Vagina (tissue), 2 donors: Measurements from ENCODE around the gene AIG1.

Experiments
- CTCF ChIP-seq, 3 experiments: fragments of 450-650 bp in 2 of 3; fragments of 200-600 bp in 1 of 3; sonication (generic) in 1 of 3; IDR thresholded peaks; one replicate each; pipeline ENCODE4 v1.5.1; 2017 to 2019; ENCODE audit warnings: antibody characterized with exemption in 3 of 3, mild to moderate bottlenecking in 2 of 3, moderate library complexity in 2 of 3
- POLR2AphosphoS5 ChIP-seq, 2 donors: sonication (generic); formaldehyde crosslinking; IDR thresholded peaks; one replicate each; pipeline ENCODE4 v1.9.0; 2017; ENCODE audit warnings: antibody characterized with exemption in 2 of 2, mild to moderate bottlenecking in 2 of 2, low read depth in 1 of 2; ENCODE audit not compliant: insufficient read depth in 1 of 2

- no peak for TF ChIP-seq CTCF (IDR thresholded peaks at IDR 0.05)
- no peak for TF ChIP-seq POLR2AphosphoS5 (IDR thresholded peaks at IDR 0.05; ENCODE audit: insufficient read depth in 1 of 2, low read depth in 1 of 2)
Observed at GRCh38 chr6:143264379-143264778, 203.7 kb downstream of the AIG1 start.
